Stimulated activated CD8-positive, alpha-beta memory T cell treated with anti-CD3 and anti-CD28 coated beads, Interleukin-15, amount 100 ng/mL, for 4 hours (primary cell): Measurements from ENCODE around the gene MEIKIN.

Experiments
- DNase-seq, 2 donors: peaks; one replicate each; pipeline ENCODE4 v3.0.0-alpha.2; 2020; ENCODE audit warnings: low read depth in 2 of 2

Gene MEIKIN

DNA sequence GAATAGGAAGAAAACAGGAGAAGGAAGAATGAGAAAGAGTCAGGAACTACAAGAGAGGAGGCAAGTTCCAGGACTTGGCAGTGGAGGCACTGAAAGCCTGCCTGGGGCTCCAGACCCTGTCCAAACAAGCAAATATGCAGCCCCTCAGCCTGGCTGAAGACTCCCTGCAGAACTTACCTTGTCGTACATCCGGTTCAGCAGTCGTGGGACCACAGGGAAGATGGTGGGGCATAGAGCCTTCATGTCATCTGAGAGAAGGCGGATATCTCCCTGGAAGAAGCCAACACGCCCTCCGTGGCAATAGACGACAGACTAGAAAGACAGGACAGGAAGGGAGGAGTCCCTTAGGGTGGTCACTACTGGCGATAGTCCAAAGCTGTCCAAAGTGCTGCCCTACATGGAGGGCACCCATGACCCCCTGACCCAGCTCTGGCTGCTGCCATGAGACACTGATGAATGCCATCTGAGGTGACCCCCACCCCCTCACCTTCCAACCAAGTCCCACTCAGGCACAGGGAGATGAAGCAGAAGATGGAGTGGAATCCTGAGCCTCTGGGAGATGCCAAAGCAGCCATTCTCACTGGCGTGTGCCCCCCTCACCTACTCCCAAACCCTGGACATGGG, 27.7 kb upstream of the MEIKIN start:
- no peak for DNase-seq

DNA sequence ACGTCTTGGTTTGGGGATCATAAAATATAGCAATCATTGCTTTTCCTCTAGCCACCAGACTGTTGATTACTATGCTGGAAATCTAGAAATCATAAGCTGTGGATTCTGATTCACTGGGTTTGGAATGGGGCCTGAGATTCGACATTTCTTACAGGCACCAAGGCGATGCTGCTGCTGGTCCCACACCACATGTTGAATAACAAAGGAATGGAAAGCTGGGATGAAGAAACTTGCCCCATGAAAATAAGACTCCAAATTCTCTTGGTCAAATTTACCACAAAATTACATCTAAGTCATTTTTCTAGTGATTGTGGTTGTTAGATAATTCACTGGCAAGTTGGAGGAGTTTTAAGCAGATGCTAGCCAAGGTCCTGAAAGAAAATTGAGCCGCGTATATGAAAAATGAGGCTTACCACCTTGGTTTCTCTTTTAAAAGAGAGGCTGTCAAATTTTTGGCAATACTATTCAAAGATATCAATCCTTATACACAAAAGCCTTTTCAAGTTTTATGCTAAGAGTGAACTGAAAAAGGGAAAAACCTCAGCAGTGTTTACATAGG, 23.0 kb upstream of the MEIKIN start:
- no peak for DNase-seq

DNA sequence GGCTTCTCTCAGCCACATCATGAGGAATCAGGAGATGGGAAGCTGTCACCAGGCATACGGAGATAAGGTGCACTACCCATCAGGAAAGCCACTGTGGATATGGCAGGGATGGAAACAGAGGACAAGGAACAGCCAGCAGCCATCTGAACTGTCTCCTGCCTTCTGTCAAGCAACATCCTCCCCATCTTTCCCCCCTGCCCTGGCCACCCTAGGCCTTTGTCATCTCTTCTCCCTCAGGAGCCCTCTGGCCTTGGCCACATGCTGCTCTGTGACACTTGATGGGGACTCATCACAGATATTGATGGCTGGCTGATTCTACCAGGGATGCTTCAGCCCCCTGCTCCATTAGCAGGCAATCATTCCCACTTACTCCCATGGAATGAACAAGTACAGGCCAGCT, 21.1 kb upstream of the MEIKIN start:
- no peak for DNase-seq

DNA sequence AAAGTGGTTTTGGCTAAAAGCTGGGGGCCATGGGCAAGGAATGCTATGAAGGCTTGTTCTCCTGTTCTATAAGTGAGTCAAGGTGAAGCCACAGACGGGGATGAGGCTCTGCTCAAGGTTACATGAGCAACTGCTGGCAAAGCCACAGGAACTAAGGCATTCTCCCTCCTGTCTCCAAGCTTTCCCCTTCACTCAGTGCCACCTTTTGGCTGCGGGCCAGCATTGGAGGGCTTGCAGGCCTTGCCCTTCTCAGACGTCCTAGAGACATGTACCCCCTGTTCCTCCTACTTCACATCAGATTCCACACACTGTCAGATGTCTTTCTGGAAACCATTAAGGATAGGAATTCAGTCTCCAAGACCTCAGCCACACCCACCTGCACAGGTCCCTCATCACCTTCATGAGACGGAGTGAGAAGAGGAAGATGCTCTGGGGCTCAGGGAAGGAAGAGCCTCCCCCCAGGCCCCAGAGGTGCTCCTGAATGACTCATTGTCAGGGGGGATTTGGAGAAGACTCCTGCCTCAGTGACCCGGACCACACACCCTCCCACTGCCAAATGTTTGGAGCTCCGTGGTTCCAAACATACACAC, 20.5 kb upstream of the MEIKIN start:
- DNase-seq = no peak

DNA sequence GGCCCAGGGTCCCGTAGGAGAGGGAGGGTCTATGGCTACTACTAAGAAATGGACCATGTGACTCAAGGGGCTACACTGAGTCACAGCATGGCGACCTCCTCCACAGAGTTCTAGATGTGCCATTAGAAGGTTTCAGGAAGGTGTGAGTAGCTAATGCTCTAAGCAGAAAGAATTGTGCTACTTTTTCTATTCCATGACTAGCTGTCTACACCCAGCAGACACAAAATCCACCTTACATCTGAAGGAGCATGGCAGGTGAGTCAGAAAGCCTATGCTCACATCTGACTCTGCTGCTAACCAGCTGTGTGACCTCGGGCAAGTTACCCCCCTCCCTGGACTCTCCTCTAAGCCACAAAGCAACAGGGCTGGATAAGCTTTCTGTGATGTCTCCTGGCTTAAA, 14.4 kb upstream of the MEIKIN start:
- no peak for DNase-seq

DNA sequence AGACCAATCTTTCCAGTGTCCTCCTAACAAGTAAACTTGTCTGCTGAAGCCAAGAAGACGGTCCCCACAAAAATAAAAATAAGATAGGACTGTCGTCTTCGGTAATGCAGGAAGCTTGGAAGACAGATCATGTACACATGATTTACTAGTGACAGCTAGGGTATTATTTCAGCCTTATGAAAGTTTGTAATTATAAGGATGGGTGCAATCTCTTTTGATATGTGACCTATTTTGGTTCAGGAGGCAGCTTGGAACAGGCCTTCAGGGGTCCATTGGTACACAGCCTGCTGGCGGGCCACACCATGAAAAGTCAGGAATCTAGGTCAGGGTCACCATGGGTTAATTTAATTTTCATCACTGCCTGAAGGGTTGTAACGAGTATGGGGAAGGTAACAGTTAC, 13.7 kb upstream of the MEIKIN start:
- no peak for DNase-seq

DNA sequence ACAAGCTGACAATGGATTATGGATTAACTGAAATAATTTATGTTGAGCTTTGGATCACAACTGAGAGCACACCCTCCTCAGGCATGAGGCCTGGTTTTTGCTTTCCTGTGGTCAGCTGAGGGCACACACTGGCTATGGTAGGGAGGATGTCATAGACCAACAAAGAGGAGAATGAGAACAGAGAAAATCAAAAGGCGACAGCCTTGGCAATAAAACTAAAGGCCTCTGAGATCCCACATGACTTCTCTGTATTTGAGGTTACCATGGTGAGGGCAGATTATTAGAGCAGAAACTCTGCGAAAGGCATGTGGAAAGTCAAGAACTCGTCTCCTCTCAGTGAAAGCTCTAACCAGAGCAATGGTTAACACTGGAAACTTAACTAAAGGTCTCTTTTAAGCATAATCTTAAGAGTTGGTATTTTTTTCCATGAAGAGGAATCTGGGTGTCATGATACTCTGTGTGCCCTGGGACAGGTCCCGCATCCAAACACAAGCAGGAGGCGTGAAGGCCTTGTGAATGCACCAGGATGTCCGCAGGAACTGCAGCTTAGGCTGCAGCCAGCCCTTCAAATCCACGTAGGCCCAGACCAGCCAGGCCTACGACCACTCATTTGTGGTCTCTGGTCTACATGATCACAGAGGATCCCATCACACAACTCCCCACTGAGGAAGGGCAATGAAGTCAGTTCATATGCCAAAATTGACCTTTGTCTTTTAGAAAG, 12.4 kb upstream of the MEIKIN start:
- DNase-seq = no peak

DNA sequence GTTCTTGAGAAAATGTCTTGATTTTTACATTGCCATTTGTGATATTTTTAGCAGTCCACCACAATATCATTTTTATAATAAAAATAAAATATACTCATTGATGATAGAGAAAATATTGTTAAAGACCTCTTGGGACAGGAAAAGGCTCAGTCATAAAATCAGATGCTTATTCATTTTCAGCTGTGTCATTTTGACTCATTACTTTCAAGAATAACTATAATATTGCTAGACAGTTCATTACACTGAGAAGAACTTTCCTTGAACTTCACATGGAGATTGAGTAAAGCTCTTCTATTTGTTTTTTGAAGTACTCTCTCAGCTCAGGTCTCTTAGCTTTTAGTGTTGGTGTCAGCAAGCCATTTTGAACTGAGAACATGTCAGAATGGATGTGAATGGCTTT, 8.5 kb upstream of the MEIKIN start:
- DNase-seq = no peak

DNA sequence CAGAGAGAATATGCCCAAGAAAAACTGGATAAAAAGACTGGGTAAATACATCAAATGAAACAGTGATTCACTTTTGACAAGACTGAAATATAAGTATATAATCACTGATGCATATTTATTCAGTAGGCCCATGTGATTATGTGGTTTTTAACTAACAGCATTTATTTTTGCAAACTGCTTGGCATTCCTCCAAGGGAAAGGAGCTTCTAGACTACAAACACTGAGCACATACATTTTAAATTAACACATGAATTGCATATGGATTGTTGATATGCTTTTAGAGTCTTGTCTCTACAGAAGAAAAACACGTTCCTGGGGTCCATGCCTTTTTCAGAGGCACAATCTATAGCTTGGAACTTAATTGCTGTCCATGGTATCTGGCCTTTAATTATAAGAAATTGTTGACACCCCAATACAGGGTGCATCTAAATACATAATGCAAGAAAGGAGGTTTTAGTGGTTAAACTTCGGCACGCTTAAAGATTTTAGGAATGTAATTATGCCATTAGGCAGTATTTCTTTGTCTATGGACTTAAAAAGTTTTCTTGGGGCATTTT, 6.9 kb upstream of the MEIKIN start:
- DNase-seq = no peak

DNA sequence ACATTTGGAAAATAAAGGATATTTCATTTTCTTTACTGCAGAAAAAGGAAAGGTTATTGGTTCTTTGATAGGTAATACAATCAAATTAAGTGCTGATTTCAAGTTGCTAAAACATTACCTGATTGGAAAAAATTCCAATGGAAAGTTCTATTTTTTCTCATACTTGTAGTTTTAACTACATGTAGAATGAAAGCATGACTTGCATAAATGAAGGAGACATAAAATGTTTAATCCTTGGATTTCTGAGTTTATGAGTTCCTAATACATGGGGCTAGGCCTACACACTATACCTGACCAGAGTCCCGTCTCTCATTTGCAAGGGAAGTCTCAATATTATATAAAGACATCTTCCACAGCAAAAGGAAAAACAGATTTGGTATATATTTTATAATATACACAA, 5.2 kb upstream of the MEIKIN start:
- no peak for DNase-seq

DNA sequence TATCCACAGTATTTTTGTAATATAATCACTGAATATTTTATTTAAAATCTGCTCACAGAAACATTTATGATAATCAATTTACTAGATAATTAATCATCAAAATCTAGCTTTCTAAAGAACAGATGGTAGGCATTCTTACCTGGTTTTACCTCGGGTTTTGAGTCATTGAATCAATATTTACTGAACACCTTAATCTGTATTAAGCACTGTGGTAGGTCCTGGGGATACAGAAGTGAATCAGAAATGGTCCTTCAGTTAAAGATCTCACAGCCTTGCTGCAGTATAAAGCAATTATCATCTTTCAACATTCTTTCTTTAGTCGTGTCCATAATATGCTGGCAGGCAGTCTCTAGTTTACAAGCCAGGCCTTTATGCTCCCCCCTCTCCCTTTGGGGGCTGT, 2.0 kb upstream of the MEIKIN start:
- no peak for DNase-seq

DNA sequence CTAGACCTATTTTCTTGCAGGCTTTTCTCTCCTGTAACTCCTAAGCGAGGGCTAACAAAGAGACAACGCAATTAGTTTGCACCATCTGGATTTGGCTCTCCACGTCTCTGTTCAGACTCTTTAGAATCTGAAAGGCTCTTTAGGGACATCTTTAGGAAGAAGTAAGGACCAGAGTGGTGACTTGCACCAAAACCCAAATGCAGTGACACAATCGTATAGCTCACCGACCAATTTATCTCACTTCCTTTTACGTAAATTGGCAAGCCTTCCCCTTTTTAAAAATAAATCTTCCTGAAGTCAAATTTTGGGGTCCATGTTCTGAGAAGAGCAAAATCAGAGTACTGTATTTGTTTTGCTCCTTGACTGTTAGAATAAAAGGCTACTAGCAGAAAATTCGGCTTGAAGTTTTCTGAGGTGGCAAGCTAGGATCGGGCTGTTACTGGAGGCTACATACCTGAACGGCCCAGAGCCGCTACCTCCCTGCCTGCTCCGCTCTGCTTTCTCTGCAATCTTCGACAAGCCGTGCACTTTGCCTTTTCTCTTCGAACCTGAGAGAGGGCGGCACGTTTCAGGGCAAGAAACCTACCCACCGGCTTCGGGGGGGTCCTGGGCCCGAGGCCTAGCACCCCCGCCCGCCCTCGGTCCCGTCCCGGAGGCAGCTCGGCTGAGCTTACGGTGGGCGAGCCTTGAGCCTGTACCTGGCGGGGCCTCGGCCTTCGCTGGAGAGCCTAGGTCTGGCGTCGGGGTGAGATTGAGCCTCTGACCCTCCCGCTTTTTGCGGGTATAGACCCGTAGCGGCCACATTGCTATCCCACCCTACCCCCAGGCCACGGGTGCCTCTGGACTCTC, 537 bp downstream of the MEIKIN start:
- DNase-seq = no peak

DNA sequence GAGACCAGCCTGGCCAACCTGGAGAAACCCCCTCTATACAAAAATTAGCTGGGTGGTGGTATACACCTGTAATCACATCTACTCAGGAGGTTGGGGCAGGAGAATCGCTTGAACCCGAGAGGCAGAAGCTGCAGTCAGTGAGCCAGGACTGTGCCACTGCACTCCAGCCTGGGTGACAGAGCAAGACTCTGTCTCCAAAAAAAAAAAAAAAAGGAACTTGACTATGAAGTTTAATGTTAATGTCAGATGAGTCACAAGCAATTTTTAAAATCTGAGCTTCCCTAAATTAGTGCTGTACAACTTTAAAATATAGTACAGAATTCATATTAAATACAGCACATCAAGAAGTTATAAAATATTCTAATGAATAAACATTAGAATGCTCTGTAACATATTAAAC, 1.5 kb downstream of the MEIKIN start:
- no peak for DNase-seq

DNA sequence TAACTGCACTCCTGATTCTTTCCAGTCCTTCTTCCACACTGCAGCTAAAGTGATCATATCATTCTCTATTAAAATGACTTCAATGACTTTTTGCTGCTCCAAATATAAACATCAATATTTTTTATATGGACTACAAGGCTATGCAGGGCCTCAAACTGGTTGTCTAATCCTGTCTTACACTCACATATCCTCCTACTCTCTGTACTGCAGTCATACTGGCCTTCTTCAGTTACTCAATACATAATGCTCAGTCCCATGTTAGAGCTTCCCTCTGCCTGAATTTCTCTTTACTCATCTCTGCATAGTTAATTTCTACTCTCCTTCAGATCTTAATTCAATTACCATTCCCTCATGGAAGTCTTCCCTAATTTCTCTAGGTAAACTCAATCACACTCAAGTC, 3.4 kb downstream of the MEIKIN start:
- DNase-seq = no peak

DNA sequence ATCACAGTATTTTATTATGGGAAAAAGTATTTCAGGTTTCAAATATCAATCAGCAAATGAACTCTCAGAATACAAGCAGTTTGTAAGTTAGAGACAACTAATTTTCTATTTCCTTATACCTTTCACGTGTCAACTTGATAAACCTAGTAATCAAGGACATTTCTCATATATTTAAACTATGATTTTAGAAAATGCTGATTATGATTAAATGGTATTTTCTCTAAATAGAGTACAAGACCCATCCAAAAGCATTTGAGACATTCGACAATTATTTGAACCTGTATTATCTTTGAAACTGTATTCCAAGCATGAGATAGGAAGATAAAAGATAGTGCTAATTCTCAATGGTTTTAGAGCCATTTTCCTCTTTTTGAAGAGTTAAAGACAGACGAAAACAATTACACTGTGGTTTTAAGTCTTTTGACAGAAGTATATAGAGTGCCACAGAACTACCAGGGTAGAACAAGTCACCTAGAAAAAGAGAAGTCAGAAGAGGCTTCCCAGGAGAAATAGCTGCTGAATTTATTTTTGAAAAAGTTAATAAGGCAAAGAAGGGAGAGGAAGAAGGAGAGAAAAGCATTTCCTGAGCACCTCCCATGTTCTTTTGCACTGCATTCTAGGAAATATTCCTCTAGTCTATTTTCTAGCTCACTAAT, 5.6 kb downstream of the MEIKIN start:
- no peak for DNase-seq

DNA sequence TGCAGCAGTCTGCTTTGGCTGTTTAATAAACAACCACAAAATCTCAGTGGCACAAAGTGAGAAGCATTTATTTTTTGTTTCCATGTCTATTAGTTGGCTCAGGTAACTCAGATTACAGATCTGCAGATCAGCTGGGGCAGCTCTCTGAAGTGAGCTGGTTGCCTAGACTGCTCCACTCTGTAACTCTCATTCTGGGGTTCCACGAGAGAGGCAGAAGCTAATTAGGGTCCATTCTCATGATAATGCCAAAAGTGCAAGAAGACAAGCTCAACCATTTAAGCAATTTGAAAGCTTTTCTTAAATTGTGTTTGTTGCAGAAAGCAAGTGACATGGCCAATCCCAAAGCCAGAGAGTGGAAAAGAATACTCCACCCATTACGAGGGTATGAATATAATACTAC, 13.2 kb downstream of the MEIKIN start:
- DNase-seq = no peak

DNA sequence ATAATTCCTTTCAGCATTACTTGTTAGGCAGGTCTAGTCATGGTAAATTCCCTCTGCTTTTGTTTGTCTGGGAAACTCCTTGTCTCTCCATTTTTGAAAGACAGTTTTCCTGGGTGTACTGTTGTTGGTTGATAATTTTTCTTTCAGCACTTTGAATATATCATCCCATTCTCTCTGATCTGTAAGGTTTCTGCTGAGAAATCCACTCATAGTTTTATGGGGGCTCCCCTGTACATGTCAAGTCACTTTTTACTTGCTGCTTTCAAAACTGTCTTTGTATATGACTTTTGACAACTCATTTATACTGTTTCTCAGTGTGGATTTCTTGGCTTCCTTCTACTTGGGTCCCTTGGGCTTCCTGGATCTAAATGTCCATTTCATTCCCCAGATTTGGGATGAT, 16.5 kb downstream of the MEIKIN start:
- no peak for DNase-seq

DNA sequence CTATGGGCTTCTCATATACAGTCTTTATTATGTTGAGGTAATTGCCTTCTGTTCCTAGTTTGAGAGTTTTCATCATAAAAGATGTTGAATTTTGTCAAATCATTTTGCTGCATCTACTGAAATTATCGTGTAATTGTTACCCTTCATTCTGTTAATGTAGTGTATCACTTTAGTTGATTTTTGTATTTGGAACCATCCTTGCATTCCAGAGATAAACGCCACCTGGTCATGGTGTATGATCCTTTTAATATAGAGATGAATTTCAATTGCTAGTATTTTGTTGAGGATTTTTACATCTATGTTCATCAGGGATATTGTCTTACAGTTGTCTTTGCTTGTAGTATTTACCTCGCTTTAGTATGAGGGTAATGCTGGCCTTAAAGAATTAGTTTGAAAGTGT, 19.3 kb downstream of the MEIKIN start:
- DNase-seq = no peak

DNA sequence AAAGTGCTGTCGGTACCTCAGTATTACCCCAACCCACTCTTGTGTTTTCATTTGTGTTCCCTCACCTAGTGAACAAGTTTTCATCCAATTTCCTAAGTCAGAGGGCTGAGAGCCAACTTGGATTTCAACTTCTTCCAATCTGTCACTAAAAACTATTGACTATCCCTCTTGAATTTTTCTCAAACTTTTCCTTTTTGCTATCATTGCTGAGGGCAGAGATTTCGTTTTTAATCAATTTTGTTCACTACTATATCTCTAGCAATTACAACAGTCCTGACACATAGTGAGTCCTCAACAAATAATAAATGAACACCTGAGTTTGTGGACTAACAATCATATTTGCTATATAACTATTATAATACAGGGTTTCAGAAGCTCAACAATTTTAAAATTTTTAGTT, 29.0 kb downstream of the MEIKIN start:
- DNase-seq = no peak

DNA sequence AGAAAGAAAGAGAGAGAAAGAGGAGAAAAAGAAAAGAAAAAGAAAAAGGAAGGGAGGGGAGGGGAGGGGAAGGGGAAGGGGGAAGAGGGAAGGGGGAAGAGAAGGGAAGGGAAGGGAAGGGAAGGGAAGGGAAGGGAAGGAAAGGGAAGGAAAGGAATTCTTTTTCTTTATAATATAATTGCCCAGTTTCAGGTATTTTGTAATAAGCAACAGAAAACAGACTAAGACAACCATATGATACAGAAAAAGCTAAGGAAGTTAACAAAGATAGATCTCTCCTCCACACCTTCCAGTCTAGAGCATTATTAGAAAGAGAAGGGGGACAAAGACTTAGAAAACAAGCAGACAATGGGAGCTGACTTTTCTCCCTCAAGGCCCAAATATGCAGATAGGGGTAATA, 31.0 kb downstream of the MEIKIN start:
- DNase-seq = no peak

DNA sequence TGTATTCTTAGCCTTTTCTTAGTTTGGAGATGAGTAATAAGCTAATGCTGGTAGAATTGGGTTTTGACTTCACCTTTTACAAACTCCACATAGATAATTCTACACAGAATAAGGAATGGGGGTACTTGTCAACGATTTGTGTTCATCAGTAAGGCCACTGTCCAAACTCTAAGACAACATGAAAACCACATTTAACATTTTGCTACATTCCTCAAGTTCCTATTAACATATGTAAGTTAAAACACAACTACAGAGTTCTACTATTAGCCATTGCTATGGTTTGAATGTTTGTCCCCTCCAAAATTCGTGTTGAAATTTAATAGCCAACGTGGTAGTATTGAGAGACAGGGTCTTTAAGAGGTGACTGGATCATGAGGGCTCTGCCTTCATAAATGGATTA, 31.9 kb downstream of the MEIKIN start:
- no peak for DNase-seq
